Fibroblast of peridontal ligament (primary cell): ENCODE measurements around the gene POM121C.
"Not testable (repeated sequence)": the region's sequence is repeated elsewhere in the genome, so short reads cannot be mapped to it uniquely, and the experiment has no call there.

Source experiments
- DNase-seq: peaks from one replicate; pipeline ENCODE4 v3.0.0-alpha.2; 2010; ENCODE audit errors: extremely low read depth

POM121C gene

DNA sequence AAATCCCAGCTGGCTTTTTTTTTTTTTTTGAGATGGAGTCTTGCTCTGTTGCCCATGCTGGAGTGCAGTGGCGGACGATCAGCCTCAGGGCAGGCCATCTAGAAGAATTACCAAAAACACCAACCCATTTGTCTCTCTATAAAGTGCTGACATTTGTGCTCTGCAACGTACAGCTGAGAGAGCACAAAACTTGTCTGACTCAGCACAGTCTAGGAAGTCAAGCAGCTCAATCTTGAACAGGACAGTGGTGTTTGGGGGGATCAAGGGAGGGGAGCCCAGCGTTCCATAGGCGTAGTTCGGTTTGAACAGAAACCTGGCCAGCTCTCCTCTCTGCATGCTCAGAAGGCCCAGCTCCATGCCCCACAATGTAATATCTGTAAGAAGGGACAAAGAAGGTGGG lies 92.9 kb downstream of the POM121C start:
- DNase-seq, result not testable (repeated sequence)

DNA sequence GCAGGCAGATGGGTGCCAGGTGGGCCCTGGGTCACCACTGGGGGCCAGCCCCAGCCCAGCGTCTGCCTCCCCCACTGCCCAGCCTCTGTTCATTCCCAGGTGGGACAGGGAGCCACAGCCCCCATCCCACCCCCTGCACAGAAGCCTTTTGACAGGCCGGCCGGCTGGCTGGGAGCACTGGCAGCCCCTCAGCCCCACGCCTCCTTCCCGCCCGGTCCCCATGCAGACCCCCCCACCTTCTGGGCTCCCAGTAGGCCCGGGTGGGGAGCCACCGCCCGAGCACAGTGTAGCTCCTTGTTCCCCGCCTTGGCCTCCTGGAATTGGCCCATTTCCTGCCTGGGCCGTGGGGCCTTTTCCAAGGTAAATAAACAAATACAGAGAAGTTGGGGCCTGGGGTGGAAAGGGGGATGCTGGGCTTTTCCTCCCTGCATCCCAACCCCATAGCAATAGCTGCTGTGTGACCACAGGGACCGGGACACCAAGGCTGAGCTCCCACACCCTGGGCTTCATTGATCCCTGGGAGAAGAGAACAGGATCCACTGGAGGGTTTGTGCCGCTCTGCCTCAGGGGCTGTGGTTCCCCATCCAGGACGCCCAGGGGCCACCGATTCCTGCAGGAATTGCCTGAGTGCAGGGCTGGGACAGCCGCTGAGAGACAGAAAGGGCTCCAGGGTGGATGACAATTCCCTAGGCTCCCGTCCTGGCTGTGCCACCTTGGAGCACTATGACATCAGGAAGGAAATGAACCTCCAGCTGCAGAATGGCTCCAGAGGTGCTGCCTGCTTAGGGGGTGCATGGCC lies 111.4 kb downstream of the POM121C start:
- not testable (repeated sequence) for DNase-seq

DNA sequence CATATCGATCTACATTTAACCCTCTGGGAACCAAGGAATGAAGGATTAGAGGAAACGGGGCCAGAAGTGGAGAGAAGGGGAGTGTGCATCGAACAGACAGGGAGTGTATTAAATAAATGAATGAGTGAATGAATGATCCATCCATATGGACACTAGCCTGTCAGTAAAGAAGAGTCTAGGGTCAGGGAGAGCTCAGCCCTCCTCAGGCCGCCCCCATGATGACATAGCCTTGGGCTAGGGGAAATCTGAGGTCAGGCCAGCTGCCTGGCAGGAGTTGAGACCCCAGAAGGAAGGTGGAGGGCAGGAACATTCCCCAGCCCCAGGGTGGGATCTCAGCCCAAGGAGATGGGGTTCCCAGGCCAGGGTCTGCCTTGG lies 112.0 kb downstream of the POM121C start:
- not testable (repeated sequence) for DNase-seq

DNA sequence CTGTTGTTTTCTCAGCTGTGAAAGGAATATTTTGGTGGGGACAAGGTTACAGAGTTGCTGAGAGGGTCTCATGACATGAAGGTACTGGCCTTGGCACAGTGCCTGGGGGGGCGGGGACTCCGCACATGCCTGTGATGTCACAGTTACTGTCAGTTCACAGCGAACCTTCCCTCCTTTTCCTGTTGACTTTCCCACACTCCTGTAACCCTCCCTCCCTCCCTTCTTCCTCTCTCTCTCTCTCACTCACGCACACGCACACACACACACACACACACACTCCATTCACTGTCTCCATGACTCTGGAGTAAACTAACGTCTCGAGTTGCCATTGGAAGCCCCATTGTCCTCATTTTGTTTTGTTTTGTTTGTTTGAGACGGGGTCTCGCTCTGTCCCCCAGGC lies 118.8 kb downstream of the POM121C start:
- not testable (repeated sequence) for DNase-seq
